ENCODE data around the gene CTNNA3.

The CTNNA3 gene

DNA sequence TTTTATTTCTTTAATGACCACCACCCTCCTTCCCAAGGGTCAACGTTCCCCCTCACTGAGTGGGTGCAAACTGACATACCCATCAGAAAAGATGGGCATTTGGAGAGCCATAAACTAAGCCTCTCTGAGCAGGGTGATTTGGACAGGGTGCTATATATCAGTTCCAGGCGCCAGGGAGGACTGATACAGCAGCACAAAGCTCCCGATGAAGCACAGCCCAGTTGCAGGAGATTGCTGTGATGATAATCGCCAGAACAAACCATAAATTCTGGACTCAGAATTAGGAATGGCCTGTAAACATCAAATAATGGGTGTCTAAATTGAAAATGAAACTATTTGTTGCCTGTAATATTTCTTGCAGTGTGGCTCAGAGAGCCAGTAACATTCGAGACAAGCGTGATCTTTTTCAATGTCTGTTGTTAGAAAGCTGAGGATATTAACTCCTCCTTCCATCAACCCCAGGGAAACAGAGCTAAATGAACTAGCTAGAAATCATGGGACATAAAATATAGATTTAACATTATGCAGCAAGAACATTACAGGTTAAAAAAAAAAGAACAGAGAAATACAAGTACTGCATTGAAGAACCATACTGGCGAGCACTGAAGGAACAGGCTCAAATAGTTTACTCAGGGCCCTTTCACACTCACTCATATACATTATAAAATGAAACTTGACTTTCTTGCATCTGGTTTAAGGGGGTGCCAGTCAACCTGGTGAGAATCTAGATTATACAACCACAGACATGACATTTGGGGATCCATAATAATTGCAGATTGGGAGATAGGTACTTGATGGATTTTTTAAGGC is 907.6 kb downstream of the CTNNA3 start:
- Histone ChIP-seq H3K9me3 (ENCODE audit: control insufficient read depth, insufficient read depth, low read depth, low read length) (no peaks in the 10 kb centered on the region), H3K27me3 (ENCODE audit: control insufficient read depth, insufficient read depth, low read length) (no peaks in the 10 kb centered on the region), H3K9ac (ENCODE audit: low read length) (no peak overlapping the region), H3K4me3 (ENCODE audit: low read depth, low read length) (no peak overlapping the region), H3K36me3 (ENCODE audit: control insufficient read depth, insufficient read depth, low read length) (no peaks in the 10 kb centered on the region), H3K27ac (ENCODE audit: low read depth, low read length) (no peak overlapping the region), H3K4me1 (ENCODE audit: control insufficient read depth, insufficient read depth, low read length) (no peaks in the 10 kb centered on the region)

DNA sequence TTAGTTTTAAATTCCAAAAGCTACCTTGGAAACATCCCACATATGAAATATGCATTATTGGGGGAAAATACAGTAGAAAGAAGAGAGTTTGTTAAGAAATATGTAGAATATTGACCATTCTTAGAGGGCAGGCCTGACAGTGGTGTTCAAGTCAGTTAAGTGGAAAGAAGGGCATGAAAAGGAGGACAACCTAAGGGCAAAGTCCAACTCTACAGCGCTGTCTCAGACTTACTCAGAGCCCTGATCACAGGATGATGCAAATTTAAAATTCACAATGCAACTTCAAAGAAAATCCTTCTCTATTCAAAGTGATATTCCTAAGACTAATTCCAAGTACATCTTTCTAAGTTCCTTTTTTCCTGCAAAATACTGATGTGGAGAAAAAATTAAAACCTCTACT is 909.3 kb downstream of the CTNNA3 start:
- H3K9ac ChIP-seq (ENCODE audit: low read length), result no peak overlapping the region
- no peaks in the 10 kb centered on the region for H3K9me3 ChIP-seq (ENCODE audit: control insufficient read depth, insufficient read depth, low read depth, low read length)
- H3K27ac ChIP-seq (ENCODE audit: low read depth, low read length), result no peak overlapping the region
- H3K4me1 ChIP-seq (ENCODE audit: control insufficient read depth, insufficient read depth, low read length), result no peaks in the 10 kb centered on the region
- no peaks in the 10 kb centered on the region for H3K27me3 ChIP-seq (ENCODE audit: control insufficient read depth, insufficient read depth, low read length)
- no peak overlapping the region for H3K4me3 ChIP-seq (ENCODE audit: low read depth, low read length)
- H3K36me3 ChIP-seq (ENCODE audit: control insufficient read depth, insufficient read depth, low read length), result no peaks in the 10 kb centered on the region

DNA sequence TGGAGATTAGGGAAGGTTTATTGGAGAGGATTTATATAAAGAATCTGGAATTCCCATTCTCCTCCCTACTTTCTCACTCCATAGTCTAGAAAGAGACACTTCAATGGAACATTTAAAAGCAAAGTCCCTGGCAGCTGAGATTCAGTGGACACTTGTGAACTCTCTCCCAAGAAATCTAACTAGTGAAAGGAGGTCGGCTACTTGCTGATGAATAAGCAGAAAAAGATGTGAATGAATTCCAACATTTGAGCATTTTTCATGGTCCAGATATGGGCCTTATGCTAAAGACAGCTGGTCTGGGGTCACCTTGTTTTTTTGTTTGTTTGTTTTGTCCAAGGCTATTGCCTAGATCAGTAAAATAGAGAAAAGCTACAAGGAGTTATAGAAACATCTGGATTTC is 911.2 kb downstream of the CTNNA3 start:
- H3K27me3 ChIP-seq (ENCODE audit: control insufficient read depth, insufficient read depth, low read length), result no peaks in the 10 kb centered on the region
- no peak overlapping the region for H3K4me3 ChIP-seq (ENCODE audit: low read depth, low read length)
- H3K9ac ChIP-seq (ENCODE audit: low read length), result no peak overlapping the region
- no peaks in the 10 kb centered on the region for H3K4me1 ChIP-seq (ENCODE audit: control insufficient read depth, insufficient read depth, low read length)
- H3K9me3 ChIP-seq (ENCODE audit: control insufficient read depth, insufficient read depth, low read depth, low read length), result no peaks in the 10 kb centered on the region
- H3K27ac ChIP-seq (ENCODE audit: low read depth, low read length), result no peak overlapping the region
- no peaks in the 10 kb centered on the region for H3K36me3 ChIP-seq (ENCODE audit: control insufficient read depth, insufficient read depth, low read length)

DNA sequence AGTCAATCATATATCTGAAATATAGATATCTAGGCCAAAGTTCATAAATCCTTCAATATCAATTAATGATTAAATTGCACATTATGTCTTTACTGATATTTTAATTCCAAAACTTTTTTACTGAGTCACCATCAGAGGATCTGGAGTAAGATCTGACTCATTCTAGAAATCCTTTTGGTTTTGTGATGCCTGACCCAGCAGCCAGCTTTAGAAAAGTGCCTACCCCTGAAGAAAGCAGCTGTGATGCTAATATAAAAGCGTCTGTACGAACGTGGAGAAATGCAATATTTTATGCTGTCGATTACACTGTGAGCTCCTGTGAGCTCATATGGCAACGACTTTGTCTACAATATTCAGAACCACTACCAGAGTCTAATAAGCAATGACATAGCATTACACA is 912.7 kb downstream of the CTNNA3 start:
- Histone ChIP-seq H3K4me1 (ENCODE audit: control insufficient read depth, insufficient read depth, low read length) (no peaks in the 10 kb centered on the region), H3K27me3 (ENCODE audit: control insufficient read depth, insufficient read depth, low read length) (no peaks in the 10 kb centered on the region), H3K9me3 (ENCODE audit: control insufficient read depth, insufficient read depth, low read depth, low read length) (no peaks in the 10 kb centered on the region), H3K9ac (ENCODE audit: low read length) (no peak overlapping the region), H3K36me3 (ENCODE audit: control insufficient read depth, insufficient read depth, low read length) (no peaks in the 10 kb centered on the region), H3K27ac (ENCODE audit: low read depth, low read length) (no peak overlapping the region), H3K4me3 (ENCODE audit: low read depth, low read length) (no peak overlapping the region)

DNA sequence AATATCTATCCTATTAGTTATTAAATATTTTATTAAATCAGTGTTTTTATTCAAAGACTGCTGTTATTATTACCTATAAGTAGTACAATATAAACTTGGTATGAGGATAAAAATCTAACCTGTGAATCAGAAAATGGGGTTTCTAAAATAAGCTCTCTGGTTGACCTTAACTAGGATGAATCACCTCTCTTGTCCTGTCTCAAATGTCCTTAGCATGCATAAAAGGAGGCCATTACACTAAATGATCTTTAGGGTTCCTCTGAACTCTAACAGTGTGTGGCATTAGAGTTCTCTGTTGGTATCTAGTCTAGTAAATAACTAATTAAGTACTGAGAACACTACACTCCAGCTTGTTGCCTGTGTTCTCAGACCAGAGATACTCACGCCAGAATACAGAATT is 913.2 kb downstream of the CTNNA3 start:
- no peak overlapping the region for H3K4me3 ChIP-seq (ENCODE audit: low read depth, low read length)
- H3K9ac ChIP-seq (ENCODE audit: low read length), result no peak overlapping the region
- no peaks in the 10 kb centered on the region for H3K9me3 ChIP-seq (ENCODE audit: control insufficient read depth, insufficient read depth, low read depth, low read length)
- H3K4me1 ChIP-seq (ENCODE audit: control insufficient read depth, insufficient read depth, low read length), result no peaks in the 10 kb centered on the region
- no peaks in the 10 kb centered on the region for H3K27me3 ChIP-seq (ENCODE audit: control insufficient read depth, insufficient read depth, low read length)
- H3K27ac ChIP-seq (ENCODE audit: low read depth, low read length), result no peak overlapping the region
- H3K36me3 ChIP-seq (ENCODE audit: control insufficient read depth, insufficient read depth, low read length), result no peaks in the 10 kb centered on the region

DNA sequence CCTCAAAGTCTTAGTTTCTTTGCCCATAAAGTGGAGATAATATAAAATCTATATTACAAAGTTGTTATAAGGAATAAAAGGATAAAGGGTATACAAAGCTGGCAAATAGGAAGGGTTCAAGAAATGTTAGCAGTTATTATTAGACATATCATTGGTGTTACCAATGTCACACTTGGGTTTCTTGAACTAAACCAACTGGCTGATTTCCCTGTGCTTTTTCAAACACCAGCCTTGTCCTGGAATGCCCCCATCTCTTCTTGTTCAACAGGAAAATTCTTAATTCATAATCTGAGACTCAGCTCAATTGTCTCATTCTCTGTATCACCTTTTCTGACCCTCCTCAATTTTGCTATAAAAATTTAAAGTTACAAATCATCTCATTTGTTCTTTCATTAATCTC is 913.9 kb downstream of the CTNNA3 start:
- Histone ChIP-seq H3K27ac (ENCODE audit: low read depth, low read length) (no peak overlapping the region), H3K27me3 (ENCODE audit: control insufficient read depth, insufficient read depth, low read length) (no peaks in the 10 kb centered on the region), H3K9me3 (ENCODE audit: control insufficient read depth, insufficient read depth, low read depth, low read length) (no peaks in the 10 kb centered on the region), H3K9ac (ENCODE audit: low read length) (no peak overlapping the region), H3K36me3 (ENCODE audit: control insufficient read depth, insufficient read depth, low read length) (no peaks in the 10 kb centered on the region), H3K4me3 (ENCODE audit: low read depth, low read length) (no peak overlapping the region), H3K4me1 (ENCODE audit: control insufficient read depth, insufficient read depth, low read length) (no peaks in the 10 kb centered on the region)

DNA sequence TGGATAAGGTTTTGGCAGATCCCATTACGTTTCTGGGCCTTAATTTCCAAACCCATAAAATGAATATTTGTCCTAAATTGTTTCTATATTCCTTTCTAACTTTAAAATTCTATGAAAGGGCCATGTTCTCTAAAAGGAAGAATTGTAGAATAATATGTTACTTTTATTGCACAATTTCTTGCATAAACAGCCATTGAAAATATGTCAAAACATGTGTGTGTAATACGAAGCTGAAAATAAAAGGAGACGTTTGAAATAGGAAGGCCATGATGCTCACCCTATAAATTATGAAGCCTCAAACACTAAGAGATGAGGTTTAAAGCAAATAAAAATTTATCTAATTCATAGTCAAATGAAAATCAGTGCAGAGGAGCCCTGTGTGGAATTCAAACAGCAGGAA is 915.2 kb downstream of the CTNNA3 start:
- H3K4me3 ChIP-seq (ENCODE audit: low read depth, low read length), result no peak overlapping the region
- H3K4me1 ChIP-seq (ENCODE audit: control insufficient read depth, insufficient read depth, low read length), result no peaks in the 10 kb centered on the region
- no peaks in the 10 kb centered on the region for H3K36me3 ChIP-seq (ENCODE audit: control insufficient read depth, insufficient read depth, low read length)
- no peak overlapping the region for H3K9ac ChIP-seq (ENCODE audit: low read length)
- no peaks in the 10 kb centered on the region for H3K27me3 ChIP-seq (ENCODE audit: control insufficient read depth, insufficient read depth, low read length)
- H3K27ac ChIP-seq (ENCODE audit: low read depth, low read length), result no peak overlapping the region
- no peaks in the 10 kb centered on the region for H3K9me3 ChIP-seq (ENCODE audit: control insufficient read depth, insufficient read depth, low read depth, low read length)

DNA sequence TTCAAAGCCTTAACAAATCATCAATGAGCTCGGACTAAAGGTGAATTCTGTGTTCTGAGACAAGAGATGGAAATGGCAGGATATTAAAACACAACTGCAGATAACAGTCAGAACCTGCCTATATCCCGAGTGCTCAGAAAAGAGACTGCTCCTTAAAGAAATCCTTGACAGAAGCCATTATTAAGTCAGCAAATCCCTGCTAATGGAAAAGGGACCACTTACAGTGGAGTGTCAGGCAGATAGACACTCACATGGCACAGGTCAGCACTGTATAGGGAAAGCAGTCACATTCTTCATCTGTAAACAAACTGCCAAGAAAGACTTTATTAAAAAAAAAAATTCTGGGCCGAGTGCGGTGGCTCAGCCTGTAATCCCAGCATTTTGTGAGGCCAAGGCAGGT is 917.6 kb downstream of the CTNNA3 start:
- no peak overlapping the region for H3K27ac ChIP-seq (ENCODE audit: low read depth, low read length)
- H3K27me3 ChIP-seq (ENCODE audit: control insufficient read depth, insufficient read depth, low read length), result no peaks in the 10 kb centered on the region
- H3K9me3 ChIP-seq (ENCODE audit: control insufficient read depth, insufficient read depth, low read depth, low read length), result no peaks in the 10 kb centered on the region
- H3K9ac ChIP-seq (ENCODE audit: low read length), result no peak overlapping the region
- H3K4me3 ChIP-seq (ENCODE audit: low read depth, low read length), result no peak overlapping the region
- H3K36me3 ChIP-seq (ENCODE audit: control insufficient read depth, insufficient read depth, low read length), result no peaks in the 10 kb centered on the region
- no peaks in the 10 kb centered on the region for H3K4me1 ChIP-seq (ENCODE audit: control insufficient read depth, insufficient read depth, low read length)

DNA sequence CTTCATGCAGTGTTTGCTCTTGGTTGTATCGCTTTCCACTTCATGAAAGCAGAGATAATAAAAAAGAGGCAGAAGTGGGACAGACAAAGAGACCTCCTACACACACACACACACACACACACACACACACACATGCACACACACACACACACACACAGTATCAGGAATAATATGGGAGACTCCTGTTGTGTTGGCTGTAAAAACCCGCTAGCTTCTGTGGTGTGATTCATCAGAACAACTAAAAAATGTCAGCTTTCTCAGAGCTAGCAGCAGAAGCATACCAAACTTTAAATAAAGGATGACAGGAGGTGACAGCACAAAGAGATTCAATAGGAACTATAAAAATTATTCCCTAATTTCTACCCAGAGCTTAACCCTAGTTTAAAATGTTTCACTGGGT is 918.3 kb downstream of the CTNNA3 start:
- H3K9ac ChIP-seq (ENCODE audit: low read length), result no peak overlapping the region
- no peak overlapping the region for H3K4me3 ChIP-seq (ENCODE audit: low read depth, low read length)
- no peaks in the 10 kb centered on the region for H3K27me3 ChIP-seq (ENCODE audit: control insufficient read depth, insufficient read depth, low read length)
- no peaks in the 10 kb centered on the region for H3K9me3 ChIP-seq (ENCODE audit: control insufficient read depth, insufficient read depth, low read depth, low read length)
- H3K4me1 ChIP-seq (ENCODE audit: control insufficient read depth, insufficient read depth, low read length), result no peaks in the 10 kb centered on the region
- no peak overlapping the region for H3K27ac ChIP-seq (ENCODE audit: low read depth, low read length)
- H3K36me3 ChIP-seq (ENCODE audit: control insufficient read depth, insufficient read depth, low read length), result no peaks in the 10 kb centered on the region

DNA sequence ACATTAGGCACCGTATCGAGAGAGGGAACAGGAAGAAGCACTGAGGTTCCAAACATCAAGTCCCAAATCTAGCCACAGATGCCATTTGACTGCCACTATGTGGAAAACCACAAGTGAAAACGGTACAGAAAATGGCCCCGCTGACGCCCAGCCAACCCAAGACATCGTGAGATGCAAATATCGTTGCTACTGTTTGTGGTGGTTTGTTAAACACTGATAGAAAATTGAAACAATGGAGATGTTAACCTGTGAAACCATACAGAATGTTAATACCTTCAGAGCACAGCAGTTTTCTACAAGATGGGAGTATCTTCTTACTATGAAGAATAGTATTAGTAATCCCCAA is 922.5 kb downstream of the CTNNA3 start:
- Histone ChIP-seq H3K4me3 (ENCODE audit: low read depth, low read length) (no peak overlapping the region), H3K9ac (ENCODE audit: low read length) (no peak overlapping the region), H3K27ac (ENCODE audit: low read depth, low read length) (no peak overlapping the region)

DNA sequence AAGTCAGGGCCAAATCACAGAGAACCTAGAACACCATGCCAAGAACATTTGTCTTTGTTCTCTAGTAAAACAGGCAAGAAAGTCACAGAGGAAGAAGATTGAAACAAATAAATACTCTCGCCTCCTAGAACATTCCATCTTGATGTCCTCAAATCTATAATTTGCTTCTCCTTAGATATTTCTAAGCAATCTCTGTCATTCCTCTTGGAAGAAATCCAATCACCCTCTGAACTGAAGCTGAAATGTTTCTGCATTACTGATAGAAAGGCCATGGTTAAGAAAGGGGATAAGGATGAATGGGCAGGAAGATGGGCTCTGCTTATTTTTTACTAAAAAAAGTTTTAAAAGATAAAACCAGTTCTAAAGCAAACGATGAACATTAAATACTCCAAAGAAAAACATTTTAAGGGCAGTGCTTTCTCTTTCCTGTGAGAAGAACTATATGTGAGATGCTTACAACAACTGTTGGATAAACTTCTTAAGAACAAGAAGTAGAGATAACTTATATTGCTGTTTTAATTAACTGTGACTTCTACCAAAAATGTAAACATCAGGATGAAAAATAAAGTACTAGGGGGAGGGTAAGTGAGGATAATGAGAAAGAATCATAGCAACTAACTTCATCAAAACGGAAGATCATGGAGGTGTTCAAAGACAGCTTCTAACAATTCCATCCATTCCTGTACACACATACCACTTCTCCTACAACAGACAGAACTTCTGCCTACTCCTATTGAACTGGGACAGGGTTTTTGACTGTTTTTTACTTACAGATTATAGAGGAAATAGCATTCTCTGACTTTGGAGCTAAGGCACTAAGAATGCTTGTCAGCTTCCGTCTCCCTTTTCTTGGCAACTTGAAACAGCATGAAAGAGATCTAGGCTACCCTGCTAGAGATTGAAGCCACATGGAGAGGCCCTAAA is 923.2 kb downstream of the CTNNA3 start:
- Histone ChIP-seq H3K9ac (ENCODE audit: low read length) (no peak overlapping the region), H3K36me3 (ENCODE audit: control insufficient read depth, insufficient read depth, low read length) (no peaks in the 10 kb centered on the region), H3K27ac (ENCODE audit: low read depth, low read length) (no peak overlapping the region), H3K9me3 (ENCODE audit: control insufficient read depth, insufficient read depth, low read depth, low read length) (no peaks in the 10 kb centered on the region), H3K27me3 (ENCODE audit: control insufficient read depth, insufficient read depth, low read length) (no peaks in the 10 kb centered on the region), H3K4me1 (ENCODE audit: control insufficient read depth, insufficient read depth, low read length) (no peaks in the 10 kb centered on the region), H3K4me3 (ENCODE audit: low read depth, low read length) (no peak overlapping the region)

More for the DNA sequence above, 922.5 kb downstream of the CTNNA3 start:
- Histone ChIP-seq H3K27me3 (ENCODE audit: control insufficient read depth, insufficient read depth, low read length) (no peaks in the 10 kb centered on the region), H3K9me3 (ENCODE audit: control insufficient read depth, insufficient read depth, low read depth, low read length) (no peaks in the 10 kb centered on the region), H3K36me3 (ENCODE audit: control insufficient read depth, insufficient read depth, low read length) (no peaks in the 10 kb centered on the region), H3K4me1 (ENCODE audit: control insufficient read depth, insufficient read depth, low read length) (no peaks in the 10 kb centered on the region)

Measured in HUES6 (cell line).